Mammary epithelial cell (primary cell): ENCODE results near the gene MYO1F.

Experiments
- EZH2 ChIP-seq: IDR thresholded peaks from 2 replicates; pipeline ENCODE4 v1.6.1; 2012; ENCODE audit warnings: low read length, inconsistent platforms, borderline replicate concordance
- TF ChIP-seq, protein P1 (sequence below), 2 donors: IDR thresholded peaks in 1 of 2; conservative IDR thresholded peaks in 1 of 2; 2 replicates each; pipeline ENCODE4 v1.5.1; 2011 to 2012; ENCODE audit warnings: inconsistent platforms in 2 of 2, low read length in 2 of 2, mild to moderate bottlenecking in 2 of 2, control low read depth in 1 of 2, low read depth in 1 of 2; ENCODE audit not compliant: insufficient read depth in 1 of 2; ENCODE audit errors: extremely low read depth in 1 of 2

- TF ChIP-seq, protein P1, sequence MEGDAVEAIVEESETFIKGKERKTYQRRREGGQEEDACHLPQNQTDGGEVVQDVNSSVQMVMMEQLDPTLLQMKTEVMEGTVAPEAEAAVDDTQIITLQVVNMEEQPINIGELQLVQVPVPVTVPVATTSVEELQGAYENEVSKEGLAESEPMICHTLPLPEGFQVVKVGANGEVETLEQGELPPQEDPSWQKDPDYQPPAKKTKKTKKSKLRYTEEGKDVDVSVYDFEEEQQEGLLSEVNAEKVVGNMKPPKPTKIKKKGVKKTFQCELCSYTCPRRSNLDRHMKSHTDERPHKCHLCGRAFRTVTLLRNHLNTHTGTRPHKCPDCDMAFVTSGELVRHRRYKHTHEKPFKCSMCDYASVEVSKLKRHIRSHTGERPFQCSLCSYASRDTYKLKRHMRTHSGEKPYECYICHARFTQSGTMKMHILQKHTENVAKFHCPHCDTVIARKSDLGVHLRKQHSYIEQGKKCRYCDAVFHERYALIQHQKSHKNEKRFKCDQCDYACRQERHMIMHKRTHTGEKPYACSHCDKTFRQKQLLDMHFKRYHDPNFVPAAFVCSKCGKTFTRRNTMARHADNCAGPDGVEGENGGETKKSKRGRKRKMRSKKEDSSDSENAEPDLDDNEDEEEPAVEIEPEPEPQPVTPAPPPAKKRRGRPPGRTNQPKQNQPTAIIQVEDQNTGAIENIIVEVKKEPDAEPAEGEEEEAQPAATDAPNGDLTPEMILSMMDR (conservative IDR thresholded peaks at IDR 0.05 in 1 of 2, IDR thresholded peaks at IDR 0.05 in 1 of 2; ENCODE audit: extremely low read depth in 1 of 2, insufficient read depth in 1 of 2, low read depth in 1 of 2, low read length in 2 of 2) = no peak
- no peak for TF ChIP-seq EZH2
Measured at GRCh38 chr19:8605514-8605913, 28.3 kb upstream of the MYO1F start.
